BE2C (cell line): ENCODE data around the gene PGAP6.
"Not testable (repeated sequence)": the region's sequence is repeated elsewhere in the genome, so short reads cannot be mapped to it uniquely, and the experiment has no call there.

Experiments
- DNase-seq: peaks from one replicate; pipeline ENCODE4 v3.0.0-alpha.2; 2020
- H3K27me3 ChIP-seq: fragments of 250-450 bp; sonication (Bioruptor Pico); 2 replicates; pipeline ENCODE4 v1.5.1; 2020; ENCODE audit warnings: mild to moderate bottlenecking
- H3K36me3 ChIP-seq: fragments of 250-450 bp; sonication (Bioruptor Pico); 2 replicates; pipeline ENCODE4 v1.5.1; 2020; ENCODE audit warnings: mild to moderate bottlenecking
- H3K4me1 ChIP-seq: fragments of 250-450 bp; sonication (Bioruptor Pico); 2 replicates; pipeline ENCODE4 v1.5.1; 2020
- H3K4me3 ChIP-seq: 2 replicates; pipeline ENCODE4 v1.5.1; 2011; ENCODE audit warnings: low read depth, low read length
- H3K9me3 ChIP-seq: fragments of 250-450 bp; sonication (Bioruptor Pico); 2 replicates; pipeline ENCODE4 v1.5.1; 2020
- TF ChIP-seq, protein P1 (sequence below): IDR thresholded peaks from 2 replicates; pipeline ENCODE4 v1.5.1; 2012; ENCODE audit warnings: mild to moderate bottlenecking, low read depth, low read length

Gene PGAP6

DNA sequence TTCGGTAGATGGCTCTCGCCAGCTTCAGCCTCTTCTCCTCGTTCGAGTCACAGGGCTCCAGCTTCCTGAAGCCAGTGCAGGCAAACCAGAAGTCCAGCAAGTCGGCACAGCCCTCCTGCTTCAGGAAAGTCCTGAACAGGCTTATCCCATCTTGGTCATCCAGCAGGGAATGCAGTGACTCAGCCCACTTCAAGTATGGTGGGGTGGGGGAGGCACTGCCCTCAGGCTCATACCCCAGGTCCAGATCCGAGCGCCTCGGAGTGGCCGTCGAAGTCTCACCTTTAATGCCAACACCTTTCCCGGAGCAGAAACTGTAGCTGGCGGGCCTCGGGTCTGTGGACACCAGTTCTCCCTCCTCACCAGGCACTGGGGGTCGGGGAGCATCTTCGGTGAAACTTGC lies 35.2 kb downstream of the PGAP6 start:
- Histone ChIP-seq H3K4me3 (no peak overlapping the region), H3K36me3 (peaks cover 26% of the 10 kb centered on the region), H3K27me3 (no peaks in the 10 kb centered on the region), H3K9me3 (no peaks in the 10 kb centered on the region), H3K4me1 (no peaks in the 10 kb centered on the region)
- DNase-seq, result no peak
- TF ChIP-seq, protein P1, sequence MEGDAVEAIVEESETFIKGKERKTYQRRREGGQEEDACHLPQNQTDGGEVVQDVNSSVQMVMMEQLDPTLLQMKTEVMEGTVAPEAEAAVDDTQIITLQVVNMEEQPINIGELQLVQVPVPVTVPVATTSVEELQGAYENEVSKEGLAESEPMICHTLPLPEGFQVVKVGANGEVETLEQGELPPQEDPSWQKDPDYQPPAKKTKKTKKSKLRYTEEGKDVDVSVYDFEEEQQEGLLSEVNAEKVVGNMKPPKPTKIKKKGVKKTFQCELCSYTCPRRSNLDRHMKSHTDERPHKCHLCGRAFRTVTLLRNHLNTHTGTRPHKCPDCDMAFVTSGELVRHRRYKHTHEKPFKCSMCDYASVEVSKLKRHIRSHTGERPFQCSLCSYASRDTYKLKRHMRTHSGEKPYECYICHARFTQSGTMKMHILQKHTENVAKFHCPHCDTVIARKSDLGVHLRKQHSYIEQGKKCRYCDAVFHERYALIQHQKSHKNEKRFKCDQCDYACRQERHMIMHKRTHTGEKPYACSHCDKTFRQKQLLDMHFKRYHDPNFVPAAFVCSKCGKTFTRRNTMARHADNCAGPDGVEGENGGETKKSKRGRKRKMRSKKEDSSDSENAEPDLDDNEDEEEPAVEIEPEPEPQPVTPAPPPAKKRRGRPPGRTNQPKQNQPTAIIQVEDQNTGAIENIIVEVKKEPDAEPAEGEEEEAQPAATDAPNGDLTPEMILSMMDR, result no peak

DNA sequence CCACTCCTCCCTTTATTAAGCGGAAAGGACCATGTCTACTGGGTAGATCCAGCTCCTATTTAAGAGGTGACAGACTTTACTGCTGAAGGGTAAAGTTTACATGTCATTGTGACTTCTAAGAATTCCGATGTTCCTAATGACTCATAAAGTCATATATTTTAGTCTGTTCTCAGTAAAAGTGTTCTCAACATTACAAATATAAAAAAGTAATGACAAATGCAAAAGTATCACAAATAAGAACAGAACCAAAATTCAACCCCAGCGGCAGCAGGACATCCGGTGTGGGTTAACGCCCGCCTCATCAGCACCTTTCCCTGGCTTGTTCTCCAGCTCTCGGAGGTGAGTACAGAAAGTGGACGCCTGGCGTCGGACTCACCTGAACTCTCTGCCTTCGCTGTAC lies 36.0 kb downstream of the PGAP6 start:
- Histone ChIP-seq H3K4me1 (no peaks in the 10 kb centered on the region), H3K27me3 (no peaks in the 10 kb centered on the region), H3K36me3 (peaks cover 26% of the 10 kb centered on the region), H3K4me3 (no peak overlapping the region), H3K9me3 (no peaks in the 10 kb centered on the region)
- no peak for DNase-seq
- TF ChIP-seq, protein P1, result no peak

DNA sequence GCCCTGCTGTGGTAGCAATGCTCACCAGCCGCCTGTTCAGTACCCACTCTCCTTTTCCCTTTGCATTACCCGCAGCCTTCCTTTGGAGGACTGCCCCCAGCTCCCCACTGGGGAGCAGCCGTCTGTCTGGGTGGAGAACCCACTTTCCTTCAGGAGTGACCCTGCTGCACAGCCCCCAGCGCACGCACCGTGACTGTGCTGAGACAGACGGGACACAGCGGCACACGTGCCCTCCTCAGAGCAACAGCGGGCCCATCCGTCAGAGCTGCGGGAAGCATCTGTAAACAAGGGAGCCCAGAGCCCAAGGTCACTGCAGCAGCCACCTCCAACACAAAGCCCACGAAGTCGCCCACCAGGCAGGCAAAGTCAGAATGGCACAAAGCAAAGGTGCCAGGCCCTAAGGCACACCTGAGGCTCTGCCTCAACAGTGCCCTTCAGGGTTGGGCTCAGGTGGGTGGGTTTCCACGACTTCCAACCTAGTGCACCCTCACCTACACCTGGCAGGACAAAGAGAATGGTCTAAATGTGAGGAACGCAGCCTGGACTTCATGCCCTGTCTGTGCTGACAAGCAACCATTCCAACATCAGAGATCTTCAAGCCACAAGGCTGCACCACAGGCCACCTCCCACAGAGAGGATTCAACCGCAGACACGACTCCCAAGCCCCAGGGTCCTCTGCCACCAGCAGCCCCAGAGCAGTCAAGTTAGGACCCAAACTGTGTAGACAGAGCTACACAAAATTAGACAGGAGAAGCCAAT lies 39.1 kb downstream of the PGAP6 start:
- Histone ChIP-seq H3K4me3 (no peak overlapping the region), H3K36me3 (peaks cover 20% of the 10 kb centered on the region), H3K9me3 (no peaks in the 10 kb centered on the region), H3K4me1 (no peaks in the 10 kb centered on the region; the same call in 1 of the 2 replicates), H3K27me3 (no peaks in the 10 kb centered on the region)
- no peak for DNase-seq
- TF ChIP-seq, protein P1, result no peak

DNA sequence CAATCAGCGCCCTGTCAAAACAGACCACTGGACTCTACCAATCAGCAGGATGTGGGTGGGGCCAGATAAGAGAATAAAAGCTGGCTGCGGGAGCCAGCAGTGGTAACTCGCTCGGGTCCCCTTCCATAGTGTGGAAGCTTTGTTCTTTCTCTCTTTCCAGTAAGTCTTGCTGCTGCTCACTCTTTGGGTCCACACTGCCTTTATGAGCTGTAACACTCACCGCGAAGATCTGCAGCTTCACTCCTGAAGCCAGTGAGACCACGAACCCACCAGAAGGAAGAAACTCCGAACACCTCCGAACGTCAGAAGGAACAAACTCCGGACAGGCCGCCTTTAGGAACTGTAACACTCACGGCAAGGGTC lies 39.8 kb downstream of the PGAP6 start:
- not testable (repeated sequence) for H3K4me3 ChIP-seq, H3K27me3 ChIP-seq, H3K9me3 ChIP-seq, DNase-seq, H3K4me1 ChIP-seq
- peaks cover 20% of the 10 kb centered on the region for H3K36me3 ChIP-seq

DNA sequence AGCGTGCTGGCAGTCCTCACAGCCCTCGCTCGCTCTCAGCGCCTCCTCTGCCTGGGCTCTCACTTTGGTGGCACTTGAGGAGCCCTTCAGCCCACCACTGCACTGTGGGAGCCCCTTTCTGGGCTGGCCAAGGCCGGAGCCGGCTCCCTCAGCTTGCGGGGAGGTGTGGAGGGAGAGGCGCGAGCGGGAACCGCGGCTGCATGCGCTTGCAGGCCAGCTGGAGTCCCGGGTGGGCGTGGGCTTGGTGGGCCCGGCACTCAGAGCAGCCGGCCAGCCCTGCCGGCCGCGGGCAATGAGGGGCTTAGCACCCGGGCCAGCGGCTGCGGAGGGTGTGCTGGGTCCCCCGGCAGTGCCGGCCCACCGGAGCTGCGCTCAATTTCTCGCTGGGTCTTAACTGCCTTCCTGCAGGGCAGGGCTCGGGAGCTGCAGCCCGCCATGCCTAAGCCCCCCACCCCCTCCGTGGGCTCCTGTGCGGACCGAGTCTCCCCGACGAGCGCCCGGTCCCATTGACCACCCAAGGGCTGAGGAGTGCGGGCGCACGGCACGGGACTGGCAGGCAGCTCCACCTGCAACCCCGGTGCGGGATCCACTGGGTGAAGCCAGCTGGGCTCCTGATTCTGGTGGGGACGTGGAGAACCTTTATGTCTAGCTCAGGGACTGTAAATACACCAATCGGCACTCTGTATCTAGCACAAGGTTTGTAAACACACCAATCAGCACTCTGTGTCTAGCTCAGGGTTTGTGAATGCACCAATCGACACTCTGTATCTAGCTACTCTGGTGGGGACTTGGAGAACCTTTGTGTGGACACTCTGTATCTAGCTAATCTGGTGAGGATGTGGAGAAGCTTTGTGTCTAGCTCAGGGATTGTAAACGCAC lies 40.4 kb downstream of the PGAP6 start:
- H3K9me3 ChIP-seq, DNase-seq, H3K4me1 ChIP-seq: not testable (repeated sequence)

DNA sequence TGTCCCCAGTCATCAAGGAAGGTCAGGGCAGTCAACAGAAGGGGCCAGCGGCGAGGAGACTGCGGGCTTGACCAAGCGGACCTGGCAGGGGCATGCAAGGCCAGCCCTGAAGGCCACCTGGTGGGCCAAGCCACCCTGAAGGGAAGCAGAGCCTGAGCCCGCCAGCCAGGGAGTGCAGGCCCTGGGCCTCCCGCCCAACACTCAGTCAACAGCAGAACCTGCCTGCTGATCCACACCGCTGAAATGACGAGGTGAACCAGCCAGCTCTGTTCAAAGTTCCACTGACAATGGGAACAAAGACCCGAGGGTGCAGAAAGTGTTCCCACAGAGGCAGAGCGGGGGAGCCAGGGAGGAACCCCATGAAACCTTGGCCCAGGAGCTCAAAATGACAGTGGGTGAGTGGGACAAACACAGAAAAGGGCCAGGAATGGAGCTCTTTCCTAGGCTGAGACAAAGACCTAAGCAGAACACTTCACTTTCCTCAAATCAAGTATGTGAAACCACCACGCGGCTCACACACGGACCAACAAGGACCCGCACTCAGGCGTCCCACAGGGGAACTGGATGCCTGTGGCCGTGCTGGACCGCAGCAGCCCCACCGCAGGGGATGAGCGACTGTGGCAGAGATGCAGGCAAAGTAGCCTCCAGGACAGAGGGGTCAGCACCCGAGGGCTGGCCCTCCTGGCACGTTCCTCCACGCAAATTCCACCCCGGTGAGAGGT lies 41.2 kb downstream of the PGAP6 start:
- no peak overlapping the region for H3K4me3 ChIP-seq
- DNase-seq, result no peak
- H3K9me3 ChIP-seq, result no peaks in the 10 kb centered on the region
- no peaks in the 10 kb centered on the region for H3K27me3 ChIP-seq
- H3K4me1 ChIP-seq, result no peaks in the 10 kb centered on the region; the same call in 1 of the 2 replicates
- peaks cover 13% of the 10 kb centered on the region for H3K36me3 ChIP-seq
- TF ChIP-seq, protein P1, result no peak

More for the DNA sequence above, 40.4 kb downstream of the PGAP6 start:
- H3K27me3 ChIP-seq, H3K4me3 ChIP-seq: not testable (repeated sequence)
- peaks cover 20% of the 10 kb centered on the region for H3K36me3 ChIP-seq
